Peyer's patch (tissue), 4 donors: ENCODE measurements around the gene ADAM12.

Source experiments
- POLR2A ChIP-seq, 2 donors: fragments of 450-650 bp; IDR thresholded peaks; one replicate each; pipeline ENCODE4 v1.5.1; 2017; ENCODE audit warnings: antibody characterized with exemption in 2 of 2, mild to moderate bottlenecking in 2 of 2, moderate library complexity in 2 of 2
- TF ChIP-seq, protein P1 (sequence below), 6 experiments: fragments of 450-650 bp in 4 of 6; fragments of 200-600 bp in 2 of 6; sonication (generic) in 1 of 6; IDR thresholded peaks; one replicate each; pipeline ENCODE4 v1.5.1; 2017 to 2019; ENCODE audit warnings: antibody characterized with exemption in 6 of 6, mild to moderate bottlenecking in 3 of 6, moderate library complexity in 1 of 6

DNA sequence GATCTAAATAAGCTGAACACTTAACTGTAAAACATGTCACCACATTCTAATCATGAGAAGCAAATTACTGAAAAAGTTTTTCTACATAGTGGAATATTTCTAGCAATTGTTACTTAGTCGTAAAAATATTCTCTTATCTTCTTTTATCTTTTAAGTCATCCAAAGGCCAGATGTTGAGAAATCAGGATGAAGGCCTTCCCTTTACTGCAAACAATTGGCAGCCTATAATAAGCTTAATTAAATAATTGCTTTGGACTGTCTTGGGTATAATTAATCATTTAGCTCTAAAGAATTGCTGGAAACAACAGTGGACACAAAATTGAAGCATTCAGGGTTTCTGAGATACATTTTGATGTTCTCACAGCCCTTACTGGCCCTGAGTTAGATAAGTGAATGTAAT is 265.4 kb downstream of the ADAM12 start:
- TF ChIP-seq POLR2A (IDR thresholded peaks at IDR 0.05): no peak
- TF ChIP-seq, protein P1, sequence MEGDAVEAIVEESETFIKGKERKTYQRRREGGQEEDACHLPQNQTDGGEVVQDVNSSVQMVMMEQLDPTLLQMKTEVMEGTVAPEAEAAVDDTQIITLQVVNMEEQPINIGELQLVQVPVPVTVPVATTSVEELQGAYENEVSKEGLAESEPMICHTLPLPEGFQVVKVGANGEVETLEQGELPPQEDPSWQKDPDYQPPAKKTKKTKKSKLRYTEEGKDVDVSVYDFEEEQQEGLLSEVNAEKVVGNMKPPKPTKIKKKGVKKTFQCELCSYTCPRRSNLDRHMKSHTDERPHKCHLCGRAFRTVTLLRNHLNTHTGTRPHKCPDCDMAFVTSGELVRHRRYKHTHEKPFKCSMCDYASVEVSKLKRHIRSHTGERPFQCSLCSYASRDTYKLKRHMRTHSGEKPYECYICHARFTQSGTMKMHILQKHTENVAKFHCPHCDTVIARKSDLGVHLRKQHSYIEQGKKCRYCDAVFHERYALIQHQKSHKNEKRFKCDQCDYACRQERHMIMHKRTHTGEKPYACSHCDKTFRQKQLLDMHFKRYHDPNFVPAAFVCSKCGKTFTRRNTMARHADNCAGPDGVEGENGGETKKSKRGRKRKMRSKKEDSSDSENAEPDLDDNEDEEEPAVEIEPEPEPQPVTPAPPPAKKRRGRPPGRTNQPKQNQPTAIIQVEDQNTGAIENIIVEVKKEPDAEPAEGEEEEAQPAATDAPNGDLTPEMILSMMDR (IDR thresholded peaks at IDR 0.05): no peak
